Measurements from ENCODE around the gene PNPO.

PNPO gene
- 9.6 to 56.0 (median 17.5) reads per million in 3 experiments for total RNA-seq

GRCh38 chr17:47941246-47942095 lies at the start of gene PNPO:
PNPO (plus strand) TSS chr17:47941571; CDS start chr17:47941676, 105 bp downstream.
- peak; percentile 96 for DNase-seq

GRCh38 chr17:47894498-47895346 lies 46.6 kb upstream of the PNPO start:
- DNase-seq, result no peak

GRCh38 chr17:47895347-47895855 lies 46.0 kb upstream of the PNPO start:
- DNase-seq, result no peak

GRCh38 chr17:47895856-47896671 lies 45.3 kb upstream of the PNPO start, which contains the start of gene SP2:
SP2 (plus strand) TSS chr17:47896236; CDS start chr17:47896287, 51 bp downstream.
- peak; percentile 100 for DNase-seq

GRCh38 chr17:47896672-47897490 lies 44.5 kb upstream of the PNPO start:
- no peak for DNase-seq

GRCh38 chr17:47897561-47897960 lies 43.8 kb upstream of the PNPO start:
- DNase-seq, result no peak

GRCh38 chr17:47898241-47898640 lies 43.1 kb upstream of the PNPO start:
- DNase-seq, result no peak

- DNase-seq, result no peak
Measured at GRCh38 chr17:47899643-47900042, 41.7 kb upstream of the PNPO start.

- DNase-seq, result no peak
Measured at GRCh38 chr17:47901423-47901822, 39.9 kb upstream of the PNPO start.

GRCh38 chr17:47902039-47902744 lies 39.2 kb upstream of the PNPO start:
- no peak for DNase-seq

- no peak for DNase-seq
Measured at GRCh38 chr17:47905221-47905733, 36.1 kb upstream of the PNPO start.

- DNase-seq, result no peak
Measured at GRCh38 chr17:47906443-47906842, 34.9 kb upstream of the PNPO start.

GRCh38 chr17:47907932-47908562 lies 33.3 kb upstream of the PNPO start:
- DNase-seq, result no peak

GRCh38 chr17:47913050-47913449 lies 28.3 kb upstream of the PNPO start:
- DNase-seq, result no peak

GRCh38 chr17:47914306-47914948 lies 26.9 kb upstream of the PNPO start:
- DNase-seq, result no peak

- no peak for DNase-seq
Measured at GRCh38 chr17:47915776-47916398, 25.5 kb upstream of the PNPO start.

GRCh38 chr17:47916489-47917208 lies 24.7 kb upstream of the PNPO start:
- no peak for DNase-seq

- DNase-seq, result no peak
Measured at GRCh38 chr17:47917581-47917980, 23.8 kb upstream of the PNPO start.

Data from central memory CD4-positive, alpha-beta T cell (primary cell).